GM18951 (cell line): ENCODE results near the gene SASS6.
"Not testable (repeated sequence)": the region's sequence is repeated elsewhere in the genome, so short reads cannot be mapped to it uniquely, and the experiment has no call there.

ENCODE experiments used
- POLR2A ChIP-seq: IDR thresholded peaks from 4 replicates; pipeline ENCODE4 v1.6.1; 2011; ENCODE audit warnings: mild to moderate bottlenecking; ENCODE audit not compliant: insufficient read length, insufficient read depth; ENCODE audit errors: extremely low read depth
- in situ Hi-C: fragments of 300-500 bp; cut with MboI; formaldehyde crosslinking; loops from one replicate; pipeline ENCODE4 v1.12.0; 2022; ENCODE audit warnings: low sequenced_read_pairs, mixed read lengths, inconsistent platforms; ENCODE audit not compliant: unreplicated experiment

The SASS6 gene

DNA sequence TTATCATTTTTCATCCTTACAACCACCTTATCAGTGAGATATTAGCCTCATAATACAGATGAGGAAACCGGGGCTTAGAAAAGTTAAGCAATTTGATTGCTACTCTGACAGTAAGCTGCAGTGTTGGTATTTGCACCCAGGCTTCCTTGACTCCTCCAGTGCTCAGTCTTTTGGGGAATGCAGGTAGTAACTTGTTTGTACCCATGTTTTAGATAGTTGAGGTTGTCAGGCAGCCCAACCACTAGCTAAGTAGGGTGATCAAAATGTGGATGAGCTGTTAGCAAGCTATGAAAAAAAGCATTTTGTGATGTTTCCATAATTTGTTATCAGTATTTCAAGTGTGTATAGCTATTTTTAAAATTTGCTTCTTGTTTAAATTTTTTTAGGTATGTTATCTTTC is 80.8 kb downstream of the SASS6 start:
- in situ Hi-C loops: no loop called here
- no peak for TF ChIP-seq POLR2A

DNA sequence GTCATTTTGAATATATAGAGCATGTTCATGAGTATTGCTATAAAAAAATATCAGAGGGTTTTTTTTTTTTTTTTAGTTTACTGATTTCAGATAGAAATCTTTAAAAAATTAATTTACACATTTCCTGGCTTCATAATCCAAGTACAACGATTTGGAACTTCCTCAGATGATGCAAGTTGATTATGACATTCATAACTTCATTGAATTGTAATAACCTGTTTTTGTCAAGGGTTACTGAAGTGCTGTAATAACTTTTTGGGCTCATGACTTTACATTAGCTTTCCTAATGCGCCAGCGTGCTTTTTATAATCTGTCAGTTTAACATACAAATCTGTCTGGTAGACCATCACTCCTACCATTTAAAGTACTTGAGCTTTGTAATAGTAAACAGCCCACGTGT is 81.3 kb downstream of the SASS6 start:
- in situ Hi-C loops: no loop called here
- TF ChIP-seq POLR2A: no peak

DNA sequence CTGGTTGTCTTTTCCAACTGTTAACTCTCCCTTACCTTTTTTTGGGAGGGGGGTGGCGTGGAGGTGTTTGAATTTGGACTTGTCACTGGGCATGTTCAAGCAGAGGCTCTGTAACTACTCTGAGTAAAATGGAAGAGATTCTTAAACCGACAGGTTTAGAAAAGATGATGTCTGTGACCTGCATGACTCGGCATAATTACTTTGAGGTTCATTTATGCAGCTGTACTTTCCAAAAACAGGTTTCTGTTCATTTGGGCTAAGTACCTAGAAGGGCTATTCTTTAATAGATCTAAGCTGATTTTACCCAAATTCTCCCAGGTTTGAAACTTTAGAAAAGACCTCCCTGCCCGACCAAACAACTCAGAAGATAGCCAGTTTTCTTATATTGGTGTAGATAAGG is 82.6 kb downstream of the SASS6 start:
- no peak for TF ChIP-seq POLR2A
- in situ Hi-C loops: no loop called here

DNA sequence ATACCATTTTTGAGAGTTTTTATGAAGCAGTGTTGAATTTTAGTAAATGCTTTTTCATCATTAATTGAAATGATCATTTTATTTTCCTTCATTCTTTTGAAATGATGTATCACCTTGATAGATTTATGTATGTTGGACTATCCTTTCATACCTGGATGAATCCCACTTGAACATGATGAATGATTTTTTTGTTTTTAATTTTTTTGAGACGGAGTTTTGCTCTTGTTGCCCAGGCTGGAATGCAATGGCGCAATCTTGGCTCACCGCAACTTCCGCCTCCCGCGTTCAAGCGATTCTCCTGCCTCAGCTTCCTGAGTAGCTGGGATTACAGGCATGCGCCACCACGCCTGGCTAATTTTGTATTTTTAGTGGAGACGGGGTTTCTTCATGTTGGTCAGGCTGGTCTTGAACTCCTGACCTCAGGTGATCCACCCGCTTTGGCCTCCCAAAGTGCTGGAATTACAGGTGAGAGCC is 85.5 kb downstream of the SASS6 start:
- in situ Hi-C loops: not testable (repeated sequence)

DNA sequence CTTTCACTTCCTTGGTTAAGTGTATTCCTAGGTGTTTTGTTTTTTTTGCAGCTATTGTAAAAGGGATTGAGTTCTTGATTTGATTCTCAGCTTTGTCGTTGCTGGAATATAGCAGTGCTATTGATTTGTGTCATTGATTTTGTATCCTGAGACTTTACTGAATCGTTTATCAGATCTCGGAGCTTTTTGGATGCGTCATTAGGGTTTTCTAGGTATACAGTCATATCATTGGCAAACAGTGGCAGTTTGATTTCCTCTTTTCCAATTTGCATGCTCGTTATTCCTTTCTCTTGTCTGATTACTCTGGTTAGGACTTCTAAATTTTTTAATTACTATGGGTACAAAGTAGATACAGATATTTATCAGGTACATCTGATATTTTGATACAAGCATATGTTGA is 87.5 kb downstream of the SASS6 start:
- no peak for TF ChIP-seq POLR2A
- in situ Hi-C loops: no loop called here

DNA sequence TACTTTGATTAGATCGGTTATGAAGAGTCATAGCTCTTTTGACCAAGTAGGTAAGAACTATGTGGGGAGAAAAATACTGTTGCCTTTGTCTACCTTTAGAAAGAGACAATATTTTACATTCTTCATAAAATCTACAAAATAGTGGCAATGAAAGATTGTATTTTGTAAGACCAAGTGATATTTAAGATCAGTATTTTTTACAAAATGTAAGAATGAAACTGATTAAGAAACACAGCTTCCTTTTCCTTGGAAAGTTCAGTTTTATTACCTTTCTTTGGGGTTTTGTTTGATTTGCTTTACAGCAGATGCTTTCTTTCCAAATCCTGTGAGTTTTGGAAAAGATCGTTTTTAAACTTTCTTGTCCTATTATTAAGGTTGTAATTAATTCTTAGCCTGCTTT is 93.1 kb downstream of the SASS6 start:
- in situ Hi-C loops: loop anchor here (10.0 kb wide), 1 partner anchor 225 kb away; no protein-coding TSS in a partner anchor
- TF ChIP-seq POLR2A: no peak

DNA sequence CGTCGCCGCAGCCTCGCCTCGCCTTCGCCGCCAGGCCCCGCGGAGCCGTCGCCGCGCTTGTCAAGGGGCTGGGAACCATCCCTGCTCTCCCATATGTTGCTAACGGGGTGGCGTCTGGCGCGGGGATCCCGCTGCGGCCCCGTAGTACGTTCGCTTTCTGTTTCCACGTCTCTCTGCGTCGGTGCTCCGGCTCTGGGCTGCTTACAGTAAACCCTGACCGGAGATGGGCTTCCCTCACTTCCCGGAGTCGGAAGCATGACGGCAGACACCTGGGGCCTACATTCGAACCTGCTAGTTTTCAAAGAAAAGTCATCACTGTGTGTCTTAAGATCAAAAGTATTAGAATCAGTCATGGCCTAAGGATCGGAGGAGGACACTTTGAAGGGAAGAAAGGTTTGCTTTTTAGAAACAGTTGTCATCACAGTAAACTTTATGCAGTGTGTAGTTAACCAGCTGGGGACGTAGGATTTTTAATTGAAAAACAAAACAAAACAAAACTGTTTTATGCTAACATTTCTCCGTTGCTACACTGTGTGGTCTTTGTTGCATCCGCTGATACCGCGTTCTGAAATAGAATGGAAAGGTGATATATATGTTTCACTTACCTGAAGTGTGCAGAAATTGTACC is 94.0 kb downstream of the SASS6 start:
- peak; percentile 46 for TF ChIP-seq POLR2A
- in situ Hi-C loops: loop anchor here (10.0 kb wide), 1 partner anchor 224 kb away; no protein-coding TSS in a partner anchor

DNA sequence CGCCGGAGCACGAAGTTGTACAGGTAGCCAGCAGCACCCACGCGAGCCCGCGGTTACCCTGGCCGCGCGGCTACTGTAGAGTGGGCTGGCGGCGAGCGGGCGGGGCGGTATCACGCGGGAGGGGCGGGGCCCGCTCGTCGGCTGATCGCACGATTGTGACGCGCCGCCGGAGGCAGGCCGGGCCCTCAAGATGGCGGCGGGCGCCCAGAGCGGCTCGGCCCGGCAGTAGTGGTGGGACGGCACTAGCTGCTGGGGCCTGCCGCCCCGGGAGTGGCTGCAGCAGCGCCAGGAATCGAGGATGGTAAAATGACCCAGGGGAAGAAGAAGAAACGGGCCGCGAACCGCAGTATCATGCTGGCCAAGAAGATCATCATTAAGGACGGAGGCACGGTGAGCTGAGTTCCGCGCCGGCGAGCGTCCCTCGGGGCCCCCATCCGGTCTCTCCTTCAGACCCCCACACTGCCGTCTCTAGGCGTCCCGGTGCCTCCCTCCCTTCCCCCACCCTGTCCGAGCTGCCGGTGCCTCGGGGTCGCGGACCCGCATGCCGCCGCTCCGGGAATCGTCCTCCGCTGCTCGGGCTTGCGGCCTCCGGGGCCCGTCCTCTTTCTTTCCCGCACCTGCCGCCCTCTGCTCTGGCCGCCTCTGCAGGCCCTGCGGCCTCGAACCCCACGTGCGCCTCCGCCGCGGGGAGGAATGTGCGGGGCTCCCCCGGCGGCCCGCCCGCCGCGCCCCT is 94.6 kb downstream of the SASS6 start:
- in situ Hi-C loops: loop anchor here (10.0 kb wide), 1 partner anchor 223 kb away; no protein-coding TSS in a partner anchor
- TF ChIP-seq POLR2A: peak; percentile 97

DNA sequence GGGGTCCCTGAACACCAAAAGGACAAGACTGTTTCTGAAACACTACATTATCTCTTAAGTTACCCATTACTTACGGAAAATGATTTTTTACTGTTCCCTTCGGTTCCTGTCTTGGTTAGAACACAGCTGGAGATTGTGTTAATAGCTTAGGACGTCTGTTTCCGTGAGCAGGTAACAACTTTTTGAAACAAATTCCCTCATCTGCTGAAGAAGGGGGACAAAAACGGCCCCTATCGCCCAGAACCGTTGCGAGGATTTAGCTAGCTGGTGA is 95.1 kb downstream of the SASS6 start:
- TF ChIP-seq POLR2A: no peak
- in situ Hi-C loops: loop anchor here (10.0 kb wide), 1 partner anchor 223 kb away; no protein-coding TSS in a partner anchor

DNA sequence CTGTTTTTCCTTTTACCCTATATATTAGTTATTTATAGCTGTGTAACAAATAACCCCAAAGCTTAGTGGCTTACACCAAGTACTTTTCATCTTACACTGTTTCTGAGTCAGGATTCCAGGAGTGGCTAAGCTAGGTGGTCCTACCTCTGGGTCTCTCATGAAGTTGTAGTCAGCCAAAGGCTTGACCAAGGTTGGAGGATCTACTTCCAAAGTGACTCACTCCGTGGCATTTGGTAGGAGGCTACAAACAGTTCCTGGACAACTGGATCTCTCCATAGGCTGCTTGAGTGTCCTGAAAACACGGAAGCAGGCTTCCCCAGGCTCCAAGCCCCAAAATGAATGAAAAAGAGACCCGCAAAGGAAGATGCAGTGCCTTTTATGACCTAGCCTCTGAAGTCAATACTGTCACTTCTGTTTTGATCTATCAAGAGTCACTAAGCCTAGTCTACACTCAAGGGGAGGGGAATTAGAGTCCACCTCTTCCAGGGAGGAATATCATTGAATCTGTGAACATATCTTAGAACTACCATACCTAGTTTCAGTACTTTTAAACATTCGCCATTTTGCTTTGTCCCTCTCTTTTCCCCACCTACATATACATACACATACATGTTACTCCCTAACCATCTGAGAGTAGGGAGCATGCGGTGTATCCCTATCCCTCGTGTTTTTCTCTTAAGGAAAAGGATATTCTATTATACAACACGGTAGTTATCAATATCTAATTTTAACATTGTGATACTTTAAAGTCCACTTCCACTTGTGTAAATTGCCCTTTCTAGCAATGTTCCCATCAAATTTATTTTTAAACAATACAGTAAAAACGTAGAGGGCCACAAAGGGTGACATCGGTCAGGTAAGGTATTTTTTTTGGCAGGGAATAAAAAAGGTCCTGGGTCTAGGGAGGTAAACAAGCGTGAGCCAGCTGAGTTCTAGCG is 95.7 kb downstream of the SASS6 start:
- in situ Hi-C loops: loop anchor here (10.0 kb wide), 1 partner anchor 222 kb away; no protein-coding TSS in a partner anchor
- no peak for TF ChIP-seq POLR2A

DNA sequence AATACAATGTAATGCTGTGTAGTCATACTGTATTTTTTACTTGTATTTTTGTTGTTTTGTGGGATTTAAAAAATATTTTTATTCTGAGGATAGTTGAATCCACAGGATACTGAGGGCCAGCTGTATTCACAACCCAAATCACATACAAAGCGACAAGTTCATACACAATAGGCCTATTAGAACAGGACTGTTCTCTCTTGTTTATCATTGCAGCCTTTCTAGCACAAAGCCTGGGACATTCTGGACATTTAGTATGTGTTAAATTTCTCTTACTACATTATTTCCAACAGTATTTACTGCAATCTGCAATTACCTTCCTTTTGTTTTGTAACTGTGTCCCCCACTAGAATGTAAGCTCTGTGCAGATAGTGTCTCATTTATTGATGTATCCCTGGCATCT is 97.5 kb downstream of the SASS6 start:
- in situ Hi-C loops: loop anchor here (10.0 kb wide), 1 partner anchor 220 kb away; no protein-coding TSS in a partner anchor
- TF ChIP-seq POLR2A: no peak

DNA sequence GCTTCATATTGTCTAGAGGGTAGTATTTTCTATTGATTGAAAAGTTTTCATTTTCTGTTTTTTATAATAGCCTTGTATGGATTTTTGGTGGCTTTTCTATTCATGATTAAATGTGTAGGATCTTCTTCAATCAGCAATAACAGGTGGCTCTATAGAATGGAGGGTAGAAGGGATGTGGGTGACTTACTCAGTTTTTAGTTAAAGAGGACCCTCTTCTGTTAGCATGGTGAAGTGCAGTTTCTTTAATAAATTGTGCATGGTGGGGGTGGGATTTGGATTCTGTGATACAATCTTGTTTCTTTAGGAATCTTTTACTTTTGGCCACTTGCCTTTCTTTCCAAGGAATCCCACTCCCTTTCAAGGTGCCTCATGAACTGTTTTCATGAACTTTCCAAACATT is 98.3 kb downstream of the SASS6 start:
- in situ Hi-C loops: loop anchor here (10.0 kb wide), 1 partner anchor 220 kb away; no protein-coding TSS in a partner anchor
- TF ChIP-seq POLR2A: no peak
